Measurements from ENCODE around the gene BTD.

The BTD gene, protein sequence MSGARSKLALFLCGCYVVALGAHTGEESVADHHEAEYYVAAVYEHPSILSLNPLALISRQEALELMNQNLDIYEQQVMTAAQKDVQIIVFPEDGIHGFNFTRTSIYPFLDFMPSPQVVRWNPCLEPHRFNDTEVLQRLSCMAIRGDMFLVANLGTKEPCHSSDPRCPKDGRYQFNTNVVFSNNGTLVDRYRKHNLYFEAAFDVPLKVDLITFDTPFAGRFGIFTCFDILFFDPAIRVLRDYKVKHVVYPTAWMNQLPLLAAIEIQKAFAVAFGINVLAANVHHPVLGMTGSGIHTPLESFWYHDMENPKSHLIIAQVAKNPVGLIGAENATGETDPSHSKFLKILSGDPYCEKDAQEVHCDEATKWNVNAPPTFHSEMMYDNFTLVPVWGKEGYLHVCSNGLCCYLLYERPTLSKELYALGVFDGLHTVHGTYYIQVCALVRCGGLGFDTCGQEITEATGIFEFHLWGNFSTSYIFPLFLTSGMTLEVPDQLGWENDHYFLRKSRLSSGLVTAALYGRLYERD

DNA sequence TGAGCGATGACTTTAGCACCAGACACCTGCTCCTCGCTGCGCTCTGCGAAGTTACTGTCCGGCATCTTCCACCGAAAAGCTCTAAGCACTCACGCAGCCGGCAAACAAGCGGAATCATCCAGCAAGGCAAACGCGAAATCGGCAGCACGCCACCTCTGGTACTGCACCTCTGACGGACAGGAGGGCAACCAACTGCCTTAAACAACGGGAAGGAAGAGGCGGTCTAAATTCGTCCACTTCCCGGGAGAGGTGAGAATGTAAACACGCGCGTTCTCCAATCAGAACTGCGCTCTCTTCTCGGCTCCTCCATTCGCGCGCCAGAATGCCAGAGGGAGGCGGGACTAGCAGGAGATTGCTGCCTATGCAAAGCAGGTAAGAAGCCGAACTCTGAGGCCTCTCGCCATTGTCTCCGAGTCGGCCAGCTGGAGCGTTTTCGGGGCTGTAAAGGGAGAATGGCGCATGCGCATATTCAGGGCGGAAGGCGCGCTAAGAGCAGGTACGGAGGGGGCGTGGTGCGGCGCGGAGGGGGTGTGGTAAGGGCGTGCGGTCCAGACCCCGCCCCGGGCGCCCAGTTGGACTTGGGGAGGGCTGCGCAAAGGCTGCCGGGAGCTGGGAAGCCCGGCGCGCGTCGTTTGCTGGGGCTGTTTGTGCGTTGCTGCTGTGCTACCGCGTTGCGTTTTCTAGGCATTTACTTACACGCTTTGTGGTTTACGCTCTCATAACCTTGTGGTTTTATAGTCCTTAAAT is at the start of gene BTD, which contains the start of gene HACL1:
Gene BTD (plus strand): TSS at position 347 of the 747 bp plus-strand sequence. CDS start 33,695 bp downstream, outside the sequence.
Gene HACL1 (minus strand): TSS at position 171 of the 747 bp plus-strand sequence. CDS start 106 bp downstream, at position 65.
- DNase-seq (ENCODE audit: low read depth) = peak; percentile 99

DNA sequence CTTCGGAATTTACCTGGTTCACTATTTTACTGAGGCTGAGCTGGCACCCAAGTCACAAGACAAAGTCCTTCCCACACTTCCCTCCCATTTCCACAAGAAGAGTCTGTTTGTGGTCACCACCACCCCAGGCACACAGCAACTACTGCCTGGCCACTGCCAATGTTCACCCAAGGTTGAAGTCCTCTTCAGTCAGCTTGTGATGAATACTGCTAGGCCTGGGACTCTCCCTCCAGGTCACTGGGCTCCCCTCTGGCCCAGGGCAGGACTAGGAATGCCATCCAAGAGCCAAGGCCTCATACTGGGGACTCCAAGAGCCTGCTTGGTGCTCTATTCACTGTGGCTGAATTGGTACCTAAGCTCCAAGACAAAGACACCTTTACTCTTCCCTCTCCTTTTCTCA is 49.6 kb upstream of the BTD start:
- DNase-seq (ENCODE audit: low read depth) = no peak

DNA sequence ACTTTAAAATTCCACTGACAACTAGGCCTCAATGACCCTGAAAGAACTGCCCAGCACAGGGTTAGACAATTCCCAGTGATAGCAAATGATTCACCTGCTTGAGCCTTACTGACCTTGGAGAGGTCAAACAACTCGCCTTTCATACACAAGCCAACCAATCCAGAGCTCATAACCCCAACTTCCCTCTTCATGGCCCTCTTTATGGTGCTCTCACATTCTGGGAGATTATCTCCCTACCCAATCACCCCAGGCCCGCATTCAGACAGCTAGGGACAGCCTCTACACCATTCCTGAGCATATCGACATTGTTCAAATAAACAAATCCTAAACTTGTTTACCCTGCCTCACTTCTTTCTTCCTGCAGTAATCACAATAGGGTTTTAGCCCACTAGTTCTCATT is 47.8 kb upstream of the BTD start:
- DNase-seq (ENCODE audit: low read depth) = no peak

DNA sequence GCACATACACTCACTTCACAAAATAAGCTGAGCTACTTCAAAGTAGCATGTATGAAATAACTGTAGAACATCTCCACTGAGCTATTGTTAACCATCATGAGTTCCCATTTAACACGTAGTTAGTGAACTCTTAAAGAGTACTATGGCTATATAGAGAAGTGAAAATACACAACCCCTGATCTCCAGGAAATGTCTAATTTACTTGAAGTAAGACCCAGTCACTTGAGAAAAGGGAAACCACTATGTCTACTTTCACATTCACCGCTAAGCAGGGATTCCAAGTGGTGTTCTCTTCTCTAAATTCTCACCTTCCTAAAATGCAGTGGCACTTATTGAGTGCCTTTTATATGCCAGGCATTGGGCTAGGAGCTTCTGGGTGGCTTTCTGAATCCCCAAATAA is 45.0 kb upstream of the BTD start:
- DNase-seq (ENCODE audit: low read depth) = no peak

DNA sequence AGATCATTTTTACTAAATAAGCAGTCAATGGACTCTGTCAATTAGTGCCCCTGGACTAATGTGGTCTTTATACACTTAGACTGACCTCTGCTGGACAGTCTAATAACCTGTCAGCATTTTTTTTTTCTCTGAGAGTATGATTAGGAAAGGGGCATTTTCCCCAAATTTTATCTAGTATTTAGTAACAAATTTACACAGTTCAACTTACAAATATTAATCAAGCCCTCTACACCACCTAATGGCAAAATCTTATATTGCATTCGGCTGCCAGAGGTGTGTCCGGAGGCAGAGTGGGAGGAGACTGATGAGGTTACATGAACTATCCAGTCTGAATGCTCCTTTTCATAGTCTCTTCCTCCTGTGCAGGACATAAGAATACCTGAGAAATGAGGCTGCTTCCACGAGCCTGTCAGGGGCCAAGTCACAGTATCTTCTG is 44.0 kb upstream of the BTD start:
- DNase-seq (ENCODE audit: low read depth) = peak; percentile 27

DNA sequence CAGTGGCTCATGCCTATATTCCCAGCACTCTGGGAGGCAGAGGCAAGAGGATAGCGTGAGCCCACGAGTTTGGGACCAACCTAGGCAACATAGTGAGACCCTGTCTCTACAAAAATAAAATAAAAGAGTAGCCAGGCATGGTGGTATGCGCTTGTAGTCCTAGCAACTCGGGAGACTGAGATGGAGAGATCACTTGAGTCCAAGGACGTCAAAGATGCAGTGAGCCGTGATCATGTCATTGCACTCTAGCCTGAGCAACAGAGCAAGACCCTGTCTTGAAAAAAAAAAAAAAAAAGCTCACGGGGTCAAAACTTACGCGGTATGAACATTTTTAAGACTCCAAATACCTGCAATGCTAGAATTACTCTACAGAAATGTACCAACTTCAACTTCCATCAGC is 43.0 kb upstream of the BTD start:
- no peak for DNase-seq (ENCODE audit: low read depth)

DNA sequence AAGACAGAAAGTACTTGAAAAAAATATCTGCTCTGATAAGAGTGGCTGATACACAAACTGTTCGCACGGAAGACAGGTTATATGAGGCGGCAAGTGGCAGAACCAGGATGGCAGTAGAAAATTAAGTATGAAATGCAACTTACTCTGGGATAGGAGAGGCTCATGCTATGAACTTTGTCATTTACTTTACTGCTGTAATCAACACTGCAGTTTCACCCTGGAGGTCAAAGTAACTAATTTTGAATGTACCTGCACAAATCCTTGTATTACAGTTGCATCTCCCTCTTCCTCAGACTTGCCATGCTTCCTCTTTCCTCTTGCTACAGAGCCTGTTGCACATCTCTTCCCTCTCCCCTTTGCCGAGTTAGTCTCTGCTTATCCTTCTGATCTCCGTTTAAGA is 39.0 kb upstream of the BTD start:
- DNase-seq (ENCODE audit: low read depth) = no peak

DNA sequence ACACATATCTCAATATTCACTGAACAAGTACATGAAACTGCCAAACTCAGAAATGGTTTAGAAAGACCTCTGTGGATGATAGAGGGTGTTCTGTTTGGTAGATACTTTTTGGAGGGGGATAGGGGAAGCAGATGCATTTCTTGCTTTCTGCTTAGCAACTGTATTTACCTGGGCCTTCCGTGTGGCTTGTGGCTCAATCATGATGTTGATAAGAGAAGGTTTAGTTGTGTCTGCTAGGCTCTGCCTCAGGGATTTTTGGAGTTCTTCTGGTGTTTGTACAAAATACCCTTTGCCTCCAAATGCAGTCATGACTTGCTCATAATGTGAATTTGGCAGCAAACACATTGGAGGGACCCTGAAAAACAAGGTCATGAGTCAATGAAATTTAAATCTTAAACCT is 38.4 kb upstream of the BTD start:
- DNase-seq (ENCODE audit: low read depth) = no peak

DNA sequence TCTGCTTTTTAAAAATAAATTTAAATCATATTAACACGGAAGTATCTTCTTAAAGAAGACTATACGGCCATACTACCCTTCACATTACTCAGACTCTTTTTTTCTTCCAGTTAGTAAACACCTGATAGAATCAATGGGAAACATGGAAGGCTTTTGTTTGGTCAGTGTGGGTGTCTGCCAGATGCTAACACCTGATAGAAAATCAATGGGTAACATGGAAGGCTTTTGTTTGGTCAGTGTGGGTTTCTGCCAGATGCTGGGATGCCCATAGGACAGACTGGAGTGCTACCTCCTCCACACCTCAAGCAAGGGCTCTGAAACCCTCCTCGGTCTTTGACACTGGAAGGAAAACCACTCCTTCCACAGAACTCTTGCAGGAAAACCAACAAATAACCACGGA is 29.4 kb upstream of the BTD start:
- DNase-seq (ENCODE audit: low read depth) = no peak

DNA sequence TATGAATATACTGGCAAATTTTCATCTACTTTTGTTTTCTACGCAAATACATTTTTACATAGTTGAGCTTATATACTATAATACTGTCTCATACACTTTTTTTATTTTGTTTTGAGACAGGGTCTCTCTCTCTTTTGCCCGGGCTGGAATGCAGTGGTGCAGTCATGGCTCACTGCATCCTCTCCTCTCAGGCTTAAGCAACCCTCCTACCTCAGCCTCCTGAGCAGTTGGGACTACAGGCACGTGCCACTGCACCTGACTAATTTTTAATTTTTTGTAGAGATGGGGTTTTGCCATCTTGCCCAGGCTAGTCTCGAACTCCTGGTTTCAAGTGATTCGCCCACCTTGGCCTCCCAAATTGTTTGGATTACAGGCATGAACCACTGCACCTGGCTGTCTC is 26.1 kb upstream of the BTD start:
- DNase-seq (ENCODE audit: low read depth) = no peak

DNA sequence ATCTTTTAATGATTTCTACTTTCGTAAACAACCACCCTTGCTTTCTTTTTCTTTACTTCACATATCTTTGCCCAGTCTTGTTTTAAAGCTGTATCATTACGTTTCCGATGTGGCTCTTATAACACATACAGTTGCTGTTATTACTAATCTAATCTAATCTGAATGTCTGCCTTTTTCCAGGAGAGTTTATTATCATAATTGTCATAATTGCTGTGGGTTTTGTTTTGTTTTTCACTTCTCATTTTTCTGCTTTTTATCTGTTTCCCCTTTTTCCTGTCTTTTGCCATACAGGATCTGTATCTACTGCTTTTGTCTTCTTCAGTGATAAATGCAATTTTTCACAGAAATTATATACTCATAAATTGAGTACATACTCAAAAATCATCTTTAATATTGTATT is 25.1 kb upstream of the BTD start:
- DNase-seq (ENCODE audit: low read depth) = no peak

DNA sequence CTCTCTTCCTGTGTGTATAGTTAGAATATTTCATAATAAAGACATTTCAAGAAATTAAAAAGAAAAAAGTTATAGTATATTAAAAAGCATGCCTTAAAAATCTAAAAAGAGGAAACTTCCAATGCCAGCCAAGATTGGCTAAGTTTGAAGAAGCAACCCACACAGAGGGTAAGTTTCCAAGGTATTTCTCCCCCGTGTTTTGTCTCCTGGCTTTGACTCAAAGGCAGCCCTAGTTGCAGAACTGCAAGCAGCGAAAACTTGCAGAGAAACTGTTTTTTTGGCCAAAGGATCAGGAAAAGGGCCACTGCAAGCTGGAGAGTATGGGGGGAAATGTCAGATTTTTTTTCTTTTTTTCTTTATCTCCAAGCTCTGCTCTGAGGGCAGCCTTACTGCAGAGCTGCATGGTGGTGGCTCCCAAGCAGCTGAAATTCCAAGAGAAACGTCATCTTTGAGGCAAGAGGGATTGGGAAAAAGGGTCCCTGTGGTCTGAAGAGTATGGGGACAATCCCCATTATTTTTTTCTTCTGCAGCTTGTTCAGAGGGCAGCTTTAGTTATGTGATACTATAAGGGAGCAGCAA is 23.2 kb upstream of the BTD start:
- no peak for DNase-seq (ENCODE audit: low read depth)

DNA sequence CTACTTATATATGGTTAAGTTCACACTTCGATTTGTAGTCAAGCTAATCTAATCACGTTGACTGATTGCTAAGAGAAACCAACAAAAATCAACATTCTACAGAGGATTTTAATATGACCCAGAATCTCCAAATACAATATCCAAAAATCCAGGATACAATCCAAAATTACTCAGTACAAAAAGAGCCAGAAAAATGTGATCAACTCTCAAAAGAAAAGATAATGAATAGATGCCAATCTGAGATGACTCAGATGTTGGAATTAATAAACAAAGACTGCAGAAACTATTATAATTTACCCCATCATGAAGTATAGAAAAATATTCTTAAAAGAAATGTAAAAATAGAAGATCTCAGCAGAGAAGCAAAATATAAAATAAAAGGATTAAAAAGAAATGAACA is 22.5 kb upstream of the BTD start:
- no peak for DNase-seq (ENCODE audit: low read depth)

DNA sequence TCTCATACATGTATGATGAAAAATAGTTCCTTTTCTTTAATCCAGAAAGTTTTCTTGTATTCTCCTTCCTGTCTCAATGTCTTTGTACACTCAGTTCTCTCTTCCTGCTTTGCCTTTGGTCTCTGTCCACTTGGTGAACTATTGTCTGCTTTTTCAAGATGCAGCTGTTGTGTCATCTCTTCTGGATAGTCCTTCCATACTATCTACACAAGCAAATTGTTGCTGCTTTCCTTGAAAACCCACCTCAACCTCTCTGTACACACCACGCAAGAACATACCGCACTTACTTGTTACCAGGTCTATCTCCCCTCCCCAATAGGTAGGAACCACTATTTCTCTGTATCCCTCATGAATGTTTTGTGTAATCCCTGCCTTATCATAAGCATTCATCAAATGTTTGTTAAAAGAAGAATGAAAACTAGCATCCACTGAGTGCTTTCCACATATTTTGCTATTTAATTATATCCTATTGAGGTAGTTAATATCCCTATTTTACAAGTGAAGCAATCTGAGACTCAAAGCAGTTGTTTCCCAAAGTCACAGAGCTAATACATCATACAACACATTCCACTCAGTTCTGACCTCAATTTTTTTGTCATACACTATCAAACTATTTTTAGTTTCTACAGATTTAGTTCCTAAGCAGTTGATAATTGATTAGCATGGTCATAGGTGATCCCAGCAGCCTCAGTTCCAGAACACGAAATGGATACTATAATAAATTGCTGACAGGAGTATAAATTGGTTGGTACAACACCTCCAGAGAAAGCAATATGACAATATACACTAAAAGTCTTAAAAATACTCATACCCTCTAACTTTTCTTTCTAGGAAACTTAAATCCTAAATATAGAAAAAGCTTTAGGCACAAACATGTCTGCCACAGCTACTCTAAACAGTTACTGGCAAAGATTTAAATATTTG is 19.8 kb upstream of the BTD start:
- DNase-seq (ENCODE audit: low read depth) = no peak

DNA sequence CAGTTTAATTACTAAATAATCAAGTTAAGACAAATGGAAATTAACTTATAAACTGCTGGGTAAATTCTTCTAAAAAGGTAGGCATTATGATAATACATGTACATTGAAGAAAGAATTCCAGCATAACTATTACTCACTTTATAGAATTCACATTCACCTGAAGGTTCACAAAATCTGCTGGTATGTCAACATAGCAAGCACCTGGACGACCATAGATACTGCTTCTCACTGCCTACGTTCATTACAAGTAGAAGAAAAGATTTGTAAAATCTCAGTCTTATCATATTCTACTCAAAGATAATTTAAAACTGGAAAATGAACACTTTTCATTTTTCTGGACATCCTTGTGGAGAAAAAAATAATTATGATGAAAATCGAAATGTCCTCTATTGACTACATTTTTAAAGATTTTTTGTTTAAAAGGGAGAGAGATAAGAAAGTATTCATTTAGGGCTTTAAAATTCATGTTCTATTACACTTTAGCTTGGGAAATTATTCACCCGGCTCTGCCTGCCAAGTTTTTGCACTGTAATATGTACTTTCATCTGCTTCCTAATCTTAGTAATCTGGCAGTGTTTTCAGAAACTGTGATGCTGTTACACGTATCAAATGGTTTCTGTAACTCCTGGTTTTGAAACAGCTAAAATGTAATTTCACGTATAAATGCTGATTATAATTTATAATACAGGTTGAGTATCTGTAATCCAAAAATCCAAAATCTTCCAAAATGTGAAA is 16.3 kb upstream of the BTD start:
- no peak for DNase-seq (ENCODE audit: low read depth)

DNA sequence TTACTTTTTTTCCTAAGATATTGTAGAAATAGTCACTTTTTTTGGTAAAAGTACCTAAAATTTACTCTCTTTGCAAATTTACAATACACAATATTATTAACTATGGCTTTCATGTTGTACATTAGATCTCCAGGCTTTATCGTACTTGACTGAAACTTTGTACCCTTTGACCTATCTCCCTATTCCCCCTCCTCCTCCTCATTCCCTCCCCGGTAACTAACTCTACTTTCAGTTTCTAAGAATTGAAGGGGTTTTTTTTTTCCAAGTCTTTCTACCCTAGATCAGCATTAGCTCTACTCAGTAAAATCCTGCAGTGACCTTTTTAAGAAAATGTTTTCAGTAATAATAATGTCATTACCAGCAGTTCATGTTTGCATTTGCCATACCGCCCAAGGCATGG is 10.3 kb upstream of the BTD start:
- DNase-seq (ENCODE audit: low read depth) = no peak

DNA sequence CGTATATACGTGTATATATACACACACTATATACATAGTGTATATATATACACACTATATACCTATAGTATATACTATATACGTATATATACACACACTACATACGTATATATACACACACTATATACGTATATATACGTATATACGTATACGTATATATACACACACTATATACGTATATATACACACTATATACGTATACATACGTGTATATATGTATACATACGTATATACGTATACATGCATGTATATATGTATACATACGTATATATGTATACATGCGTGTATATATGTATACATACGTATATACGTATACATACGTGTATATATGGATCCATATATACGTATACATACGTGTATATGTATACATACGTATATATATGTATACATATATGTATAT is 9.6 kb upstream of the BTD start:
- DNase-seq (ENCODE audit: low read depth) = no peak

DNA sequence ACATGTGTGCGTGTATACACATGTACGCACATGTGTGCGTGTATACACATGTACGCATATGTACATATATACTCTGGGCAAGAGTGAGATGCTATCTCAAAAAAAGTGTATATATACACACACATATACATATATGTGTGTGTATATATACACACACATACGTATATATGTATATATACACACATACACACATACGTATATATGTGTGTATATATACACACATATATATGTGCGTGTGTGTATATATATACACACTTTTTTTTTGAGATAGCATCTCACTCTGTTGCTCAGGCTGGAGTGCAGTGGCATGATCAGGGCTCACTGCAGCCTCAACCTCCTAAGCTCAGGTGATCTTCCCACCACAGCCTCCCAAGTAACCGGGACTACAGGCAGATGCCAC is 8.6 kb upstream of the BTD start:
- no peak for DNase-seq (ENCODE audit: low read depth)

DNA sequence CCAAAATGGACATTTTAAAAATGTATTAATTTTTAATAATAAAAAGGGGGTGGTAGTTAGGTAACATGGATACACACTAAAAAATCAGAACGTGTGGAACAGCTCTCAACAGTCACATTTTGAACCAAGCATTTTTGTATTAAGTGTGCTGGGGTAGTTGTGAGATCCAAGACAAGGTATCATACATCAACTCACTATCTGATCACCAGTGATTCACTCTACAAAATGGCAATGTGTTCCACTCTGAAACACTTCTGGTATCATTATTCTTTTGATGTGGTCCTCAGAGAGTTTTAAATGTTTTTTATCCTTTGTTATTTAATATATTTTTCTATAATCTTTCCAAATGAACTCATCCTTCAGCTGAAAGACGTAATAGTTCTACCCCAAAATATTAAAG is 5.6 kb upstream of the BTD start:
- DNase-seq (ENCODE audit: low read depth) = no peak

DNA sequence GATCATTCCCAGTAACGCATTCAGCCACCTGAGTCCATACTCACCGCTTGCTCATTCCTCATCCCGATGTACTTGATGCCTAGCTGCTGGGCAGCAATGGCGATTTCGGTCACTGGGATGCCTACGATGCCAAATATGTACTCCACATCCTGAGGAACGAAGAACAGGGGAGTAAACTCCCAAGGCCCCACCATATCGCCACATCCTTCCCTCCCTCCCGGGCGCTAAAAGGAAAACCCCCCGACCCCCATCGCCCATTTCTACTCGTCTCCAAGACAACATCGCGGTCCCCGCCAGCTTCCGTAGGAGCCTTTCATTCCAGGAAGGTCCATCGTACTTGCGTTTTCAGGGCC is 523 bp upstream of the BTD start:
- DNase-seq (ENCODE audit: low read depth) = no peak

DNA sequence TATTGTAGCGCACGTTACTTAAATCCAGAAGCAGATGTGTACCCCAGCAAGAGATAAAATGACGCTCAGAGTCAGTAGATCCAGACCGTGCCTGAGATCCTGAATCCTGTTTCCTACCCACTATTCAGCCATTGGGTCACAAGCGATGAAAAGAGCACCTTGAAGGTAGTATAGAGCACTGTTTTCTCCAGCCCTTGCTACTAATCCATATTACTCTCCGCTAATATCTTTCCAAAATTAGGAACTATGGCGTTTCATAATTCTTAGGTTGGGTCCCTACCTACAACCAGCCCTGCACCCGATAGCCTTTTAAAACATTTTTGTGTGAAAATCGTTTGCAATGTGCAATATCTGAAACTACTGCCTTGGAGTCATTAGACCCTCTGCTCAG is 596 bp downstream of the BTD start:
- DNase-seq (ENCODE audit: low read depth) = no peak

Measured in HS-27A (cell line).